Hair follicle dermal papilla cell (primary cell): ENCODE measurements around the gene FAM83E. TPM values are rescaled to one million over a fixed set of nuclear protein-coding genes. Genes with fewer than 3 reads are reported as not detected.

Source experiments
- total RNA-seq: library from RNA; depleted of rRNA; stranded (reverse); fragments of >200 nt; gene quantifications from 2 replicates; pipeline ENCODE4 v1.2.3, GENCODE V29; 2012

Gene FAM83E
- total RNA-seq = 0.24 and 1.3 TPM in 2 replicates

GRCh38 chr19:48614436-48615230, at the start of gene FAM83E:
TSS of gene FAM83E (minus strand) at chr19:48615076. CDS start at chr19:48613372, 1,704 bp downstream.

GRCh38 chr19:48646001-48646721, 31.3 kb upstream of the FAM83E start, which contains the start of gene CA11:
TSS of gene CA11 (minus strand) at chr19:48646187. CDS start at chr19:48645632, 555 bp downstream.

GRCh38 chr19:48636859-48637448, 22.1 kb upstream of the FAM83E start, which contains the start of gene DBP:
TSS of gene DBP (minus strand) at chr19:48637379. CDS start at chr19:48636994, 385 bp downstream.

GRCh38 chr19:48618916-48619691, 4.2 kb upstream of the FAM83E start, which contains the start of the genes RPL18 and SPHK2:
TSS of gene RPL18 (minus strand) at chr19:48619178. CDS start at chr19:48619143, 35 bp downstream.
TSS of gene SPHK2 (plus strand) at chr19:48619506. CDS start at chr19:48620515, 1,009 bp downstream.

GRCh38 chr19:48606463-48607358, 8.2 kb downstream of the FAM83E start, which contains the start of gene SPACA4:
TSS of gene SPACA4 (plus strand) at chr19:48606742. CDS start at chr19:48606979, 237 bp downstream.

Other genes starting within 250 kb of the FAM83E start
- gene KDELR1, start 223.5 kb downstream of the FAM83E start, total RNA-seq = 102 and 121 TPM in 2 replicates
- 0.49 and 0.65 TPM in 2 replicates for gene GRIN2D, start 221.4 kb downstream of the FAM83E start, total RNA-seq
- 30.2 and 31.0 TPM in 2 replicates for gene GRWD1, start 169.1 kb downstream of the FAM83E start, total RNA-seq
- 0.49 and 0.81 TPM in 2 replicates for gene KCNJ14, start 159.5 kb downstream of the FAM83E start, total RNA-seq
- gene CYTH2, start 145.7 kb downstream of the FAM83E start, total RNA-seq = 35.8 and 40.4 TPM in 2 replicates
- gene LMTK3, start 103.2 kb downstream of the FAM83E start, total RNA-seq = under 0.01 and 0.36 TPM in 2 replicates
- 0.36 TPM in 1 of 2 replicates, not detected in the other for gene SULT2B1, start 62.9 kb downstream of the FAM83E start, total RNA-seq
- gene SPACA4, start 8.3 kb downstream of the FAM83E start, total RNA-seq = not detected in 2 replicates
- gene RPL18, start 4.1 kb upstream of the FAM83E start, total RNA-seq = 1,307 and 1,432 TPM in 2 replicates
- 16.5 and 19.1 TPM in 2 replicates for gene SPHK2, start 4.4 kb upstream of the FAM83E start, total RNA-seq
- gene DBP, start 22.3 kb upstream of the FAM83E start, total RNA-seq = 7.6 and 12.3 TPM in 2 replicates
- gene CA11, start 31.1 kb upstream of the FAM83E start, total RNA-seq = 1.5 and 2.9 TPM in 2 replicates
- gene NTN5, start 57.9 kb upstream of the FAM83E start, total RNA-seq = 0.32 TPM in 1 of 2 replicates, not detected in the other
- under 0.01 TPM in 1 of 2 replicates, not detected in the other for gene FUT2, start 80.9 kb upstream of the FAM83E start, total RNA-seq
- 0.97 and 1.5 TPM in 2 replicates for gene MAMSTR, start 104.6 kb upstream of the FAM83E start, total RNA-seq
- 0.32 and 0.36 TPM in 2 replicates for gene RASIP1, start 125.5 kb upstream of the FAM83E start, total RNA-seq
- gene IZUMO1, start 131.8 kb upstream of the FAM83E start, total RNA-seq = not detected in 2 replicates
- gene FUT1, start 137.6 kb upstream of the FAM83E start, total RNA-seq = not detected in 2 replicates
- gene FGF21, start 140.4 kb upstream of the FAM83E start, total RNA-seq = not detected in 2 replicates
- 33.6 and 34.4 TPM in 2 replicates for gene BCAT2, start 196.0 kb upstream of the FAM83E start, total RNA-seq
- 12.2 and 14.6 TPM in 2 replicates for gene HSD17B14, start 221.4 kb upstream of the FAM83E start, total RNA-seq